NCI-H510A (cell line): ENCODE results near the gene TMEM218.

ENCODE experiments used
- DNase-seq: peaks from one replicate; lab custom pipeline; 2025; lab: John Stamatoyannopoulos, UW

Gene TMEM218

DNA sequence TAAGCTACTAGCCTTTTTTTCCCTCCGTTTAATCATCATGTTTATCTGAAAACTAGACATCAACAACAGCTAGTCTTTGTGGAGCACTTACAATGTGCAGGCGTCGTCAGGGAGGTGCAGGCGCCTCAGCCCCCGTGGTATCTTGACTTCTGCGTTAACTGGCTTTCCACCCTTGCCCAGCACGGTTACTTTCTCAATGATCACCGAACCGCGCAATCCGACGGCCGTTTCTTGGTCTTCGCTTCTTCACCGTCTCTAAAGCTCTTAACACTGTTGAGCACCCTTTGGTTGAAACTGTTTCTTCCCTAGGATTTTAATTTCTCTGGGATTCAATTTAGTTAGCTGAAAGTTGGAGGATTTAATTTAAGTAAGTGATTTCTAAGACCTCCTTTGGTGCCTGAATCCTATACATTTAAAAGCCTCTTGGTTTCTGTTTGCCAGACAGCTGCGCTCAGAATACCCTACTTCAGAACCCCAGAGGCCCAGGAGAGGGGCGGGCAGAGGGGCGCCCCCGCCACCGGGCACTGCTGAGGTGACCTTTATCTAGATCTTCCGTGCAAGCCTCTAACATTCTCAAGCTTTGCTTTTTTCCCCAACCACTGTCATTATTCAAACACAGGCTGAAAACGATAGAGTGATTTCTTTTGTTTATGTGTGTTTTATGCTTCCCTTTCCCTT, 18.0 kb upstream of the TMEM218 start:
- no peak for DNase-seq

DNA sequence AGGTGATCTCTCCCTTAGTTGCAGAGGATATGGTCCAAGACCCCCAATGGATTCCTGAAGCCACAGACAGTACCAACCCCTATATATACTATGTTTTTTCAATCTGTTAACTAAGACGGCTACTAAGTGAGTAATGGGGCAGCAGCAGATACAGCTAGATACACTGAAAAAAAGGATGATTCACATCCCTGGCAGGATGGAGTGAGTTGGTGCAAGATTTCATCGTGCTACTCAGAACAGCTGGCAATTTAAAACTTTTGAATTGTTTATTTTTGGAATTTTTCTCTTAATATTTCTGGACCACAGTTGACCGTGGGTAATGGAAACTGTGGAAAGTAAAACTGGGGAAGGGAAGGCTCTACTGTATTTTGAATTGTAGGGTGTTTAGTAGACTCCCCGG, 17.0 kb upstream of the TMEM218 start:
- no peak for DNase-seq

DNA sequence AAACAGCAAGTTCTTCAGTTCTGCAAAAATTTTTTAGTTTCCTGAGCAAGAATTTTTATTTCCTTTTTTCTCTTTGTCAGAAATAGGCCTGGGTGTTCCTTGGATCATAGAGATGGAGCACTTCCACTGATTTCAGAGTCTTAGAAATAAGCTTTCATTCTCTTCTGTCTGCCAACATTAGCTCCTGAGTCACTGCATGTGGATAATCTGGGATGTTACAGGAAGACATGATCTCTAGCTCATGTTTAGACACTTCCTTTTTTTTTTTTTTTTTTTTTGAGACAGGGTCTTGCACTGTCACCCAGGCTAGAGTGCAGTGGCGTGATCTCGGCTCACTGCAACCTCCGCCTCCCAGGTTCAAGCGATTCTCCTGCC, 13.2 kb upstream of the TMEM218 start:
- DNase-seq: no peak

DNA sequence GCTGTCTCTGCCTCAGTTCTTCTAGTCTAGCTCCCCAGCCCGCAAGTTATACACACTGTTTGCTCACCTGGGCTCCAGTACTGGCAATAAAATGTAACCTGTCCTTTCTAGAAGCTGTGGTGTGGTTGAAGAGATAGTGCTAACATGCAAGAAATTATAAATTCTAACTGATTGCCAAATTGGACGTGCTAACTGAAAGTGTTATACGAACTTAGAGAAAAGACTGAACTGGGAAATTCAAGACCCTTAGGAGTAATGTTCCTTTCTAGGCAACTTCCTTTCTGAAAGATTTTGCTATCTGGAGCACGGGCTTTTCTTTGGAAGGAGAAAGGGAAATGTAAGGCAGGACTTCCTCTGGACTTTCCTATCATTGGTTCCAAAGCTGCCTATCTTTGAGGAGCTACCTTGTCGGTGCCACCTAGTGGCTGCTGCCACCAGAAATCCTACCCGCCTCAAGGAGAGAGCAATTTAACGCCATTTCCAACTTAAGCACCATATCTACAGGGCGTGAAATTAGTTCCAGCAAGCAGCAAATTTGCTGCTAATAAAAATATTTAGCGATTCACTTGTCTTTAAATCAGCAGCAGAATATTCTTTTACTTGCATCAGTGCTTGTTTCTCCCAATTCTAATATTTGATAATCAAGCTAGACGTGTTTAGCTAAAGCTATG, 12.7 kb upstream of the TMEM218 start:
- no peak for DNase-seq

DNA sequence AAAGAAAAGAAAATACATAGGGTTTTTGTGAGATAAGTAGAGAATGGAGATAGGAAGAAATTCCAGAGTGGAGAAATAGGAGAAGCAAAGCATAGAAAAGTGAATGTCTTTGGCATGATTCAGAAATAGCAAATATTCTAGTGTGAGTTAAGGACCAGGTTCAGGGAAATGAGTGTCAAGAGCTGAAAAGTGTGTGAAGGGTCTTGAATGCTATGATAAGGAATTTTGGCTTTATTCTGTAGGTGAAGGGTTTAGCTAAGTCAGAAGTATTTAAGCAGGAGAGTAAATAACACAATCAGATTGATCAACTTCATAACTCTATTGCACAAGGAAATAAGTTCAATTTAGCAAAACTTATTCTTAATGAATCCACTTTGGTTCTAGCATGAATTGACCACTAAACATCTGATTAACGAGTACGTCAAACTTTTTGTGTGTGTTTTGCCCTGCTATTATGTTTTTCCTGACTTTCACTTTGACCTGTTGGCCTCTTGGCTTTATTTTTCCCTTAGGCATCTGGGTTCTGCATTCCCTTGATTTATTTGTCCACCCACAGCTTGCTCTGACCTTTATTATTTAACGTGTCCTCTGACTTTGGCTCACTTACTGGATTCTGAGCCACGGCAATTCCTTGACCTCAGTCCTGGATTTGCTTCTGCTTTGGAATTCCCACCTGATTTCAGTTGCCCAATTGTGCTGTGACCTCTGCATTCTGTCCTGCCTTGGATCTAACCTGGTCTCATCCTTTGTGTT, 11.9 kb upstream of the TMEM218 start:
- no peak for DNase-seq

DNA sequence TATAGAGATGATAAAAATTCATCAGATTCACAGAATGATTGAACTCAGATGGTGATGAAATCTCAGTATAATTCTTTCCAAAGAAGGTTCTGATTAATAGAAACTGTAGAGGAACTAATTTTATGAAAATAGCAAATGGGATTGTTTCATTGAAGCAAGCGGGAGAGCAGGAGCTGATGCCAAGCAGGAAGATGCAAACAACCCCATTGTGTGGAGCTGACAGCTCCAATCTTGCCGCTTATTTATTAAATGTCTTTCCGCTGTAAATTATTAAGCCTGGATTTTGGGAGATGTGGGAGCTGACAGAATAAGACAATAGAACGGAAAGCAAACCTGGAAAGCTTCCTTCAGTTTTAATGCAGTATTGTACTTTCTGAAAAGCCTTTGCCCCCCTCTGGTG, 6.0 kb upstream of the TMEM218 start:
- DNase-seq: no peak

DNA sequence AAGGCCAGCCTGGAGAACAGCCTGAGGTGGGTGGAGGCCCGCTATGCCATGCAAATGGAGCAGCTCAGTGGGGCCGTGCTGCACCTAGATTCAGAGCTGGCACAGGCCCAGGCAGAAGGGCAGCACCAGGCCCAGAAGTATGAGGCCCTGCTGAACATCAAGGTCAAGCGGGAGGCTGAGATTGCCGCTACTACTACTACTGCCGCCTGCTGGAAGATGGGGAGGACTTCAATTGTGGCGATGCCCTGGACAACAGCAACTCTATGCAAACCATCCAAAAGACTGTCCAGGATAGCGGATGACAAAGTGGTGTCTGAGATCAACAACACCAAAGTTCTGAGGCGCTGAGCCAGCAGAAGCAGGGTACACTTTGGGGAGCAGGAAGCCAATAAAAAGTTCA, 3.1 kb upstream of the TMEM218 start:
- no peak for DNase-seq

DNA sequence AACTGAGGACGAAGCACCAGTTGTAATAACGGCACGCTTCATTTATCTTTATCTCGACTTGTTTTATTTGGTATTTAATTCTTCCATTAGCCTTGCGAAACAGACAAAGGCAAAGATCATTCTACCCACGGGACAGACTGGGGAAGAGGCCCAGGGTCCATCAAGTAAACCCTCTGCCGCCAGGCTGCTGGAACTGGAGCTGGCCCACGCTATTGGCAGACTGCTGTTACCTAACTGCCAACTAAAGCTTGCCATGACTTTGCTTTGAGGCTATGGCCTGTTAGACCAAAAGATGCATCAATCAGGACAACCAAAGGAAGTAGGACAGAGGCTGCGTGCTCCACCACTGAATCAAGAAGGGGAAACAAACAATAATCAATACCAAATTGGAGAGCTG, 780 bp upstream of the TMEM218 start:
- DNase-seq: no peak

DNA sequence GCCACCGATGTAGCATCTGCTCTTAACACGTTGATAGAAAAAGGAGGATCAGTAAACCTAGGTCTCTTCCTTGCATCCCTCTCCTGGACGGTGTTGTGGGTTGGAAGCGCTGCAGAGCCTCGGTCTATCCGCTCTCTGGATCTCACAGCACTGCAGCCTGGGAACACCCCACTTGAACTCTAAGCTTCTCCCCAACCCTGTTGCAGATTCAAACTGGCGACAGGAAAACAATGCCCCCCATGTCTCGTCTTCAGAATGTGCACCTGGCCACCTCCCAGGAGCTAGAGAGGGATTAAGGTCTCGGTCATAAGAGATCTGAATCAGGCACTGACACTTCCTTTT, 454 bp downstream of the TMEM218 start:
- DNase-seq: no peak

DNA sequence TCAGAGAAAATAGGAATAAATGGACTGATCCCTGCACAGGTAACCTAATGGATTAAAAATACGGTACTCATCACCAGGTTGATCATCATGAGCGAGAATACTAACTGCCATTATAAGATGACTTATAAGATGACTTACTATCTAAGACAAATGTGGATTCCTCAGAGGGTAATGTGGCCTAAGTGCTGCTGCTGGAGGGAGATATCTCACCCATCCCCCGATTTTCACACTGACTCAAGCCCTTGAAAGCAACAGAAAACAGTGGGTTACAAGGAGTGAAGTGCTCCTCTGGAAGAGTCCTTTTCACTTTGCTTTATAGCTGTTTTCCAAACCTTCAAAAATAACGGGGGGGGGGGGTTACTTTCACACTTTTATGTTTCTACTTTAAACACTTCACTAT, 920 bp downstream of the TMEM218 start:
- DNase-seq: no peak

DNA sequence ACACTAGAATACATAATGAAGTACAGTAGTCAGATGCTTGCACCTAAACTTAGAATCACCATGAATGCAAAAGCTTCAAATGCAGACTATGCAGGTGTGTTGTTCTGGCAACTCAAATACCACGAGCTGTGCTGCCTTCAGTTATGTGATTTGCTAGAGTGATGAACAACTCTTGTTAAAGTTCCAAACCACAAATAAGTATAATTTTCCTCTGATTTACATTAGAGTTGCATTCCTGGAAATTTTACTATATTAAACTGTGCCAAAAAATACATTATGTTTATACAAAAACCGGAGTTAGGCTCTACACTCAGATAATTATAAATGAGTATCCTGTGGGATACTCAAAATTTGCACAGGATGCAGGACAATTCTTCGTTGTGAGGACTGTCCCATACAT, 3.0 kb downstream of the TMEM218 start:
- DNase-seq: no peak

DNA sequence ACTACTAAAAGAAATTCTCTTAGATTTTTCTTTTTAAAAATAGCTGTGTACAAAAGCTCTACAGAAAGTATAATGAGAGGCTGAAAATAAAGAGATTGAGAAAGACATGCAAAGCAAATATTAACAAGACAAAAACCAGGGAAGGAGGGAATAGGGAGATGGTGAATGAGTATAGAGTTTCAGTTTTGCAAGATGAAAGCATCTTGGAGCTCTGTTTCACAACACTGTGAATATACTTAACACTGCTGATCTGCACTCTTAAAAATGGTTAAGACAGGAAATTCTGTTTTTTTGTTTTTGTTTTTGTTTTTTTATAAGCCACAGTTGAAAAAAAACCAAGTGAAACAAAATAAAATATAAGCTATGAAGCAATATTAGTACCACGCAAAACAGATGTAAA, 5.5 kb downstream of the TMEM218 start:
- DNase-seq: no peak

DNA sequence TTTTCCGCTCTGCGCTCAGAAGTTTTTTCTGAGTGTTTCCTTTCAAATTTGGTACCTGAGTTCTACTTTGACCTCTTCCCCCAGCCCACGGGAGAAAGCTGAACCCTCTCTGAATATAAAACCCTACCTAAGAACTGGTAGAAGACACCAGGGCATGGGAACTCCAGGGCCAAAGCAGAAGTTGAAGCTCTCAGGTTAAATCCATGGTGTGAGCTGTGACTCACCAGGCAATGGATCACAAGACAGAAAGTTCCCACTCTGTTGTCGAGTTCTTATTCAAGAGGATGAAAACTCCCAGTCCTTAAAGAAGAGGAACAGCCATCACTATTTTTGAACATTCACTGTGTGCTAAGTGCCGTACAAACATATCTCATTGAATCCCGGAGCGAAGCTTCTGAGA, 8.9 kb downstream of the TMEM218 start:
- DNase-seq: no peak

DNA sequence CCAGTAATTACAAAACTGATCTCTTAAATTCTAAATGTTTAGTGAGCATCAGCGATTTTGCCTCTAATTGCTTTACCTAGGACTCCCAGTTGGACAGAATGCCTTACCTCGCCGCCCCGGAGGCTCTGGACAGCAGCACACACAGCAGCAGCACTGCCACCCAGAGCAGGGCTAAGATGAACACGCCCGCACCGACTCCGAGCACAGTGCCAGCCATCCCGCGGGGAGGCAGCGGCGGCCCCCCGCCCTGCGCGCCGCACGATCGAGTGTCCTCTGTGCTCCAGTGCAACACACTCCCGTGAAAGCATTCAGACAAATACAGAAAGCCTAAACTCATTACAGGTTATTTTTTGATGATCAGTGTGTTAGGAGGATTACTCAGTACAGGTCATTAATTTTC, 9.4 kb downstream of the TMEM218 start:
- no peak for DNase-seq

DNA sequence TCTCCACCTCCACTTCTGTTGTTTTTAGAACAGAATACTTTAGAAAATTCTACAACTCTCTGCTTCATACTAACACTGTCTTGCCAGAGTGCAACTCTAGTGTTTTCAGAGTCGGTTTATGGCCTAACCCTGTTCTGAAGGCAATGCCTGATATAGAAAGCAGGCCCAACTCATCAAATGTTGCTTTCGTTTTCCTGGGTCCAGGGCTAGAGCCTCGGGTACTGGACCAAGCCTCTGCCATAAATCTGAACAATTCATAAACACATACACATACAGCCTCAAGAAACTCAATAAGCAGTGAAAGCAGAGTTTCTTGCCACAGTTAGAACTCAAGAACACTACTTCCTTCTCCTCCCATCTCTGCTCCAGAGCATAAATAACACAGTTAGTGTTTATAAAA, 9.8 kb downstream of the TMEM218 start:
- DNase-seq: no peak

DNA sequence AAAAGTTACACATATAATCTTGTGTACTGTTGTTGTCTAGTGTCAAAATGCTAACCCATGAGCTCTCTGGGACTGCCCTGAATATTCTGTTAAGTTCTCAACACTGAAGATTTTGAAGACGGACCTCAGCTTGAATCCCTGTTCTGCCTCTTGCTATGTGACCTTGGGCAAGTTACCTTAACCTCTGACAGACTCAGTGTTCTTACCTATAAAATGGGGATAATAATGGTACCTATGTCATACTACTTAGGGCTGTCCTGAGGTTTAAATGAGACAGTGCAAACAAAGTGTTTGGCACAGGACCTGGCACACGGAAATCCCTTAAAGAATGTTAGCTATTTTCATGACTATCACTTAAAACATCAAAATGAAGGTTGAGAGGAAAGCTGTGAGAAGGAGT, 11.3 kb downstream of the TMEM218 start:
- DNase-seq: no peak

DNA sequence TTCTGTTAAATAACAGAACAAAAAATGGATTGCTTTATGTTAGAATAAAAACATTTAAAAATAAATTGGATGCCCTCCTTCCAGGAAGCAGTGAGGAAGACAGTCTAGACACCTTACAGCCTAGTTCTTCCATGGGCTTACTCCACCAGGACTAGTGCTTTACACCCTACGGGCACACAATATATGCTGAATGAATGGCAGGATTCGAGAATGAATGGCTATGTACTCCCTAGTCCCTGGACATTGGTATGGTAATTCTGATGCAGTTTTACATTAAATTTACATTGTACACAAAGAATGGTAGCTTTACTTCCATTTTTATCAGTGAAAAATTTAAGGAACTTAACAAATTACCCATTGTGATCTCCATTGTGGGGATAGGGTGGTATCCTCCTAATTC, 16.7 kb downstream of the TMEM218 start:
- DNase-seq: no peak

DNA sequence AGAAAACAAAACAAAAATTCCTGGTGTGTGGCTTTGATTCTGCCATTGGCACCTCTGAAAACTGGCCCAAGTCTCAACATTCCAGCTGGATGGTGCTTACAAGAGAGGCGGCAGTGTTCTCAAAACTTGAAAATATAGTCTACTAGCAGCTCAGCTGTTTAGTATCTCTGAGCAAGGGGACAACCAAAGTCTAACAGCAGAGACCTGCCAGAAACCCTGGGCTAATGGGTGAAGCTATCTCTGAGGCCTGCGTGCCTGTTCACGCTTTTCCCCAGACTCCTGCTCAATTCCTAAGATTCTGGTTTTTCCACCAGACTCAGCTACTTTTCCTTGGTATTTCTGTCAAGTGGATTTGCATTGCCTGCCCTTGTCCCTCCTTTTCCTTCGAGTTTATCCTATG, 17.9 kb downstream of the TMEM218 start:
- no peak for DNase-seq

DNA sequence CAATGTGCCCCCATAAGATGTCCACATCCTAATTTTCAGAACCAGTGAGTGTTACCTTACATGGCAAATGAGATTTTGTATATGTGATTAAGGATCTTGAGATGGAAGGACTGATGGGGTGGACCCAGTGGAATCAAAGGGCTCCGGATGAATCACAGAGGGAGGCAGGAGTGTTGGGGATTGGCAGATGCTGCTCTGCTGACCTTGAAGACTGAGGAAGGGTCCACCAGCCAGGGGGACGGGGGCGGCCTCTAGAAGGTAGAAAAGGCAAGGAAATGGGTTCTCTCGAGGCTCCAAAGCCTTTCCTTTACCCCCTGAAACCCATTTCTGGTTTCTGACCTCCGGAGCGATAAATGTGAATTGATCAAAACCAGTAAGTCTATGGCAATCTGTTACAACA, 18.8 kb downstream of the TMEM218 start:
- DNase-seq: no peak

DNA sequence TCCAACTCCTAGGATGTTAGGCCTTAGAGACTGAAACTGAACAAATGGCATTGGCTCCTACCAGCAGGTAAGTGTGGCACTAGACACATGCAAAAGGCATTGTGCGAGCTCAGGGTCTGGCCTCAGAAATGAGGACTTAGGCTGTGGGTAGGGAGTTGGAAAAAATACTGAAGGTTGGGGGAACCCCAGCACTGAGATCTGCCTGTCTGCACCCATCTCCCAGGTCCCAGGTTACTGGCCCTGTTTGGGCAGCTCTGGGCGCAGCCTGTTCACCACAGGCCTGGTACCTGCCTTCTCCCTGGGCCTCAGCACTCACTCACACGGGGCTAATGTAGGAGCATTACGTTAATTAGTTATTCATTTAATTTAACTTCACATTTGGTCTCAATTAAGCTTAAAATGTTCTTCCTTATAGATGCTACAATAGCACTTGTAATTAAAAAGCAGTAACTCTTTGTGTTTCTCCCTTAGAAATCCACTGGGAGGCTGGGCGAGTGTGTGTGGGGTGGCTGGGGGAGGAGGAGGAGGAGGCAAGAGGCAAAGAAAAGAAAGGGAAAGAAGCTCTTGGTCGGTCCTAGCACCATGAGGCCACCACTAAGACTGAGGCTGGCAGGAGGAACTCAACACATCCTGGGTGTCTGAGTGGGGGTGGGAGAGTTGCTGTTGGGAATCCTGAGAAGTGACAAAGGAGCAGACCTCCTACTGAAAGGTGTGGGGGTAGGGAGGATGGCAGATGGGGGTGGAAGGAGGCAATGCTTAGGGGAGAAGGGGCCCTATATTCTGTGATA, 19.4 kb downstream of the TMEM218 start:
- DNase-seq: no peak

DNA sequence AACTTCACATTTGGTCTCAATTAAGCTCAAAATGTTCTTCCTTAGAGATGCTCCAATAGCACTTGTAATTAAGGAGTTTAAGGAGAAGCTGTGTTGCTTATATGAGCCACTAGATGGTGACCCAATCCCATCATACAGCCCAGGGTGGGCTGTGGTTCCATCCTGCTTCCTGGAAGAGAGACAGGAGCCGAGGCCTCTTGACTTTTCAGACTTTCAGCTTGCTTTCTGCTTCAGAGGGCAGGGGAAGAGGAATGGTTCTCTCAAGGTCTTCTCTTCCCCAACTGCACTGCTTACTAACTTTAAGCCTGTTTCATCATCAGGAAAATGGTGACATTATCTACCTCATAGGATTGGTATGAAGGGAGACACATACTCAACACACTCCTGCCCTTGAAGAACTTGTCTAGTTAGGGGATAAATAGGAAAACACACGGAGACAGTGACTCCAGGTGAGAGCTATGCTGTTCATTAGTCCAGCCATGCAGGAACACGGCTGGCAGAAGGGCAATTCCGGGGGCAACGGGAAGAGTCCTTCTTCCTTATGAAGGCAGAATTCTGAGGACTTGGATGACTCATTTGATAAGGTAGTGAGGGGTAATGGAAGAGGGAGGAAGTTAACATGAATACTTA, 20.1 kb downstream of the TMEM218 start:
- DNase-seq: no peak

DNA sequence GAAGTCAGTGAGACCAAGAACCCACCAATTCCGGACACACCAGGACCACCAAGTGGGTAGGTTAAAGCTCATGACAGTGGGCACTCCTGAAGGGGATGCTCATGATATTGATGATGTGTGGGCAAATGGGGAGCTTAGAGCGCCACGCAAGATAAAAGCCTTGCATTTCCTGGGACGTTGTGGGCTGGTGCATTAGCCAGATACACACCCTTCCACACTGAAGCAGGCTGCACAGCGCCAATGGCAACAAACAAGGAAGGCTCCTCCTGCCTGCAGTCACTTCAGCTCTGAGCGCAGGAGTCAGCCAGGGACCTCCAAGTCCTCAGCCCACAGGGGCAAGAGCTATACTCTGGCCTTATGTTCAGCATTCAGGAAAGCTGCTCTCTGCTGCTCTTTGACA, 20.6 kb downstream of the TMEM218 start:
- no peak for DNase-seq
